ENCODE results near the gene CEP57L1. TPM values are rescaled to one million over a fixed set of nuclear protein-coding genes. Genes with fewer than 3 reads are reported as not detected.
A peak's percentile ranks its signal among the peaks of the same experiment; 100 is the strongest.

CEP57L1 gene
- total RNA-seq, 4 donors from 2014 or later, result 10.3 to 29.7 (median 17.5) TPM

GRCh38 chr6:109093732-109094415 lies 1.4 kb upstream of the CEP57L1 start:
- no peak for DNase-seq
- in situ Hi-C loops (cut with MboI; ENCODE audit: low sequenced_read_pairs in 4 of 4) (loop anchor here in 2 of 4 donors (10.0 to 25.0 kb wide), 2 partner anchors 291 to 432 kb away; partner anchors contain the start of gene CD164 (in 2 of the 2)), intact Hi-C loops (cut with DNase I; ENCODE audit: low total_unique reads) (loop anchor here (1.0 to 10.0 kb wide), 8 partner anchors 85 to 1419 kb away; partner anchors contain the start of genes OSTM1 and SNX3)
- H3K36me3 ChIP-seq, result no peaks in the 10 kb centered on the region
- peak overlapping the region; percentile 67 to 90 (median 82) for H3K4me3 ChIP-seq
- TF ChIP-seq, protein P1, sequence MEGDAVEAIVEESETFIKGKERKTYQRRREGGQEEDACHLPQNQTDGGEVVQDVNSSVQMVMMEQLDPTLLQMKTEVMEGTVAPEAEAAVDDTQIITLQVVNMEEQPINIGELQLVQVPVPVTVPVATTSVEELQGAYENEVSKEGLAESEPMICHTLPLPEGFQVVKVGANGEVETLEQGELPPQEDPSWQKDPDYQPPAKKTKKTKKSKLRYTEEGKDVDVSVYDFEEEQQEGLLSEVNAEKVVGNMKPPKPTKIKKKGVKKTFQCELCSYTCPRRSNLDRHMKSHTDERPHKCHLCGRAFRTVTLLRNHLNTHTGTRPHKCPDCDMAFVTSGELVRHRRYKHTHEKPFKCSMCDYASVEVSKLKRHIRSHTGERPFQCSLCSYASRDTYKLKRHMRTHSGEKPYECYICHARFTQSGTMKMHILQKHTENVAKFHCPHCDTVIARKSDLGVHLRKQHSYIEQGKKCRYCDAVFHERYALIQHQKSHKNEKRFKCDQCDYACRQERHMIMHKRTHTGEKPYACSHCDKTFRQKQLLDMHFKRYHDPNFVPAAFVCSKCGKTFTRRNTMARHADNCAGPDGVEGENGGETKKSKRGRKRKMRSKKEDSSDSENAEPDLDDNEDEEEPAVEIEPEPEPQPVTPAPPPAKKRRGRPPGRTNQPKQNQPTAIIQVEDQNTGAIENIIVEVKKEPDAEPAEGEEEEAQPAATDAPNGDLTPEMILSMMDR (IDR thresholded peaks at IDR 0.05 in 4 of 5, conservative IDR thresholded peaks at IDR 0.05 in 1 of 5), result no peak
- no peak for TF ChIP-seq POLR2A (IDR thresholded peaks at IDR 0.05)
- H3K27me3 ChIP-seq, result no peaks in the 10 kb centered on the region
- H3K27ac ChIP-seq, result peak overlapping the region; percentile 93 to 98 (median 96)
- H3K4me1 ChIP-seq, result peaks cover 22 to 55% of the 10 kb centered on the region in 2 donors
- H3K9me3 ChIP-seq, result no peaks in the 10 kb centered on the region
- ATAC-seq, result no peak

GRCh38 chr6:109094416-109095035 lies 781 bp upstream of the CEP57L1 start, which contains the start of gene SESN1:
Gene SESN1 (minus strand): TSS chr6:109094846. CDS start chr6:109094073, 773 bp downstream.
- intact Hi-C loops (cut with DNase I; ENCODE audit: low total_unique reads) (loop anchor here (1.0 to 10.0 kb wide), 11 partner anchors 78 to 1420 kb away; partner anchors contain the start of genes OSTM1, PPIL6, SMPD2 and SNX3), in situ Hi-C loops (cut with MboI; ENCODE audit: low sequenced_read_pairs in 4 of 4) (loop anchor here in 3 of 4 donors (5.0 to 25.0 kb wide), 3 partner anchors 288 to 432 kb away; partner anchors contain the start of gene CD164 (in 3 of the 3))
- Histone ChIP-seq H3K27ac (peak within 1 kb of the TSS; percentile 93 to 98 (median 96)), H3K27me3 (no peaks in the 10 kb centered on the region), H3K4me1 (peaks cover 20 to 49% of the 10 kb centered on the region in 2 donors), H3K4me3 (peak within 1 kb of the TSS; percentile 67 to 90 (median 82)), H3K9me3 (no peaks in the 10 kb centered on the region), H3K36me3 (no peaks in the 10 kb centered on the region)
- peak; percentile 95 to 98 for TF ChIP-seq POLR2A (IDR thresholded peaks at IDR 0.05)
- TF ChIP-seq, protein P1 (IDR thresholded peaks at IDR 0.05 in 4 of 5, conservative IDR thresholded peaks at IDR 0.05 in 1 of 5), result no peak
- peak; percentile 55 to 60 for ATAC-seq
- peak; percentile 93 to 97 for DNase-seq

DNA sequence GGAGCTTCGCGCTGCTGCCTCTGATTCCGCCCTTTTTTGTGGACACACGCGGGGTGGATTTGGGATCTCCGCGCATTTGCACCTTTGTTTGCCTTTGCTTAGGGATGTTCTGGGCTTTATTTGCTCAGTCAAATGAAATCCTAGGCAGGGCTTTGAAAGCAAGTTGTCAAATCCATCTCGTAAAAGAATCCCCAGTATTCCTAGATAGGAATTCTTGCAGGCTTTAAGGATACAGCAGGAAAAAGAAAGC lies 453 bp downstream of the CEP57L1 start:
- Histone ChIP-seq H3K9me3 (no peaks in the 10 kb centered on the region), H3K36me3 (no peaks in the 10 kb centered on the region), H3K4me1 (peaks cover 16 to 36% of the 10 kb centered on the region in 2 donors), H3K4me3 (peak overlapping the region; percentile 67 to 90 (median 82)), H3K27ac (peak overlapping the region; percentile 93 to 98 (median 96)), H3K27me3 (no peaks in the 10 kb centered on the region)
- DNase-seq (no peak), ATAC-seq (no peak)
- no peak for TF ChIP-seq POLR2A (IDR thresholded peaks at IDR 0.05)
- TF ChIP-seq, protein P1 (IDR thresholded peaks at IDR 0.05 in 4 of 5, conservative IDR thresholded peaks at IDR 0.05 in 1 of 5), result no peak
- in situ Hi-C loops (cut with MboI; ENCODE audit: low sequenced_read_pairs in 4 of 4), result loop anchor here in 3 of 4 donors (5.0 to 25.0 kb wide), 3 partner anchors 287 to 433 kb away; partner anchors contain the start of gene CD164 (in 3 of the 3)
- intact Hi-C loops (cut with DNase I; ENCODE audit: low total_unique reads), result loop anchor here (2.0 to 10.0 kb wide), 8 partner anchors 77 to 1421 kb away; partner anchors contain the start of genes OSTM1, PPIL6, SMPD2 and SNX3

GRCh38 chr6:109096208-109096607 lies 901 bp downstream of the CEP57L1 start:
- DNase-seq (no peak), ATAC-seq (no peak)
- in situ Hi-C loops (cut with MboI; ENCODE audit: low sequenced_read_pairs in 4 of 4), result loop anchor here in 3 of 4 donors (5.0 to 25.0 kb wide), 3 partner anchors 286 to 434 kb away; partner anchors contain the start of gene CD164 (in 3 of the 3)
- Histone ChIP-seq H3K36me3 (no peaks in the 10 kb centered on the region), H3K4me1 (peaks cover 16 to 32% of the 10 kb centered on the region in 2 donors), H3K9me3 (no peaks in the 10 kb centered on the region), H3K27ac (peak overlapping the region; percentile 93 to 98 (median 96)), H3K27me3 (no peaks in the 10 kb centered on the region), H3K4me3 (peak overlapping the region; percentile 67 to 90 (median 82))
- TF ChIP-seq, protein P1 (IDR thresholded peaks at IDR 0.05 in 4 of 5, conservative IDR thresholded peaks at IDR 0.05 in 1 of 5), result no peak
- no peak for TF ChIP-seq POLR2A (IDR thresholded peaks at IDR 0.05)
- intact Hi-C loops (cut with DNase I; ENCODE audit: low total_unique reads), result loop anchor here (5.0 to 10.0 kb wide), 6 partner anchors 76 to 1421 kb away; partner anchors contain the start of genes OSTM1, PPIL6, SMPD2 and SNX3
